GM23248 (cell line): Measurements from ENCODE around the gene MMS22L. TPM values are rescaled to one million over a fixed set of nuclear protein-coding genes. Genes with fewer than 3 reads are reported as not detected.

Experiments
- DNase-seq: peaks from one replicate; pipeline ENCODE4 v3.0.0-alpha.2; 2015
- H2AFZ ChIP-seq: fragments of 200-600 bp; sonication (generic); 2 replicates; pipeline ENCODE4 v1.6.1; 2016; ENCODE audit warnings: antibody characterized with exemption
- H3F3A ChIP-seq: fragments of 200-600 bp; sonication (generic); 2 replicates; pipeline ENCODE4 v1.6.1; 2016; ENCODE audit warnings: mild to moderate bottlenecking, antibody characterized with exemption, mixed run types; ENCODE audit not compliant: insufficient read depth
- H3K27ac ChIP-seq: fragments of 200-600 bp; sonication (generic); 2 replicates; pipeline ENCODE4 v1.5.1; 2016; ENCODE audit warnings: mild to moderate bottlenecking
- H3K27me3 ChIP-seq: fragments of 200-600 bp; sonication (generic); replicated peaks from 2 replicates; pipeline ENCODE4 v1.6.1; 2016; ENCODE audit warnings: mild to moderate bottlenecking; ENCODE audit not compliant: insufficient read depth
- H3K36me3 ChIP-seq: fragments of 200-600 bp; sonication (generic); 2 replicates; pipeline ENCODE4 v1.6.1; 2016; ENCODE audit warnings: low read depth, mild to moderate bottlenecking
- H3K4me1 ChIP-seq: fragments of 200-600 bp; sonication (generic); 2 replicates; pipeline ENCODE4 v1.6.1; 2016; ENCODE audit warnings: mild to moderate bottlenecking; ENCODE audit not compliant: insufficient read depth
- H3K4me2 ChIP-seq: fragments of 200-600 bp; sonication (generic); one replicate; pipeline ENCODE4 v1.6.1; 2016; ENCODE audit warnings: mild to moderate bottlenecking; ENCODE audit not compliant: unreplicated experiment
- H3K4me3 ChIP-seq: fragments of 200-600 bp; sonication (generic); 2 replicates; pipeline ENCODE4 v1.5.1; 2016; ENCODE audit warnings: mild to moderate bottlenecking
- H3K79me2 ChIP-seq: fragments of 200-600 bp; sonication (generic); 2 replicates; pipeline ENCODE4 v1.6.1; 2016; ENCODE audit warnings: mild to moderate bottlenecking; ENCODE audit not compliant: insufficient read depth
- H3K9ac ChIP-seq: fragments of 200-600 bp; sonication (generic); 2 replicates; pipeline ENCODE4 v1.6.1; 2016; ENCODE audit warnings: mild to moderate bottlenecking
- H3K9me2 ChIP-seq: fragments of 200-600 bp; sonication (generic); 2 replicates; pipeline ENCODE4 v1.6.1; 2016; ENCODE audit warnings: mixed run types, mild to moderate bottlenecking, moderate library complexity; ENCODE audit not compliant: insufficient read depth
- H3K9me3 ChIP-seq: fragments of 200-600 bp; sonication (generic); one replicate; pipeline ENCODE4 v1.6.1; 2017; ENCODE audit warnings: low read depth
- H4K20me1 ChIP-seq: fragments of 200-600 bp; sonication (generic); 2 replicates; pipeline ENCODE4 v1.6.0; 2016; ENCODE audit not compliant: insufficient read depth
- EZH2 ChIP-seq: fragments of 200-600 bp; sonication (generic); IDR thresholded peaks from 2 replicates; pipeline ENCODE4 v1.6.1; 2018; ENCODE audit warnings: antibody characterized with exemption, mild to moderate bottlenecking; ENCODE audit not compliant: insufficient read depth, poor library complexity, severe bottlenecking
- EZH2phosphoT487 ChIP-seq: fragments of 200-600 bp; sonication (generic); IDR thresholded peaks from 2 replicates; pipeline ENCODE4 v1.6.1; 2018; ENCODE audit warnings: antibody characterized with exemption, moderate library complexity, mild to moderate bottlenecking, low read depth; ENCODE audit not compliant: insufficient read depth
- WGBS, 2 experiments: methylation state at CpG; one replicate each; pipeline ENCODE4 v1.1.6; 2015 to 2017; ENCODE audit warnings: low lambda C conversion rate in 2 of 2, low coverage in 1 of 2; ENCODE audit errors: missing lambda C conversion rate in 2 of 2; 5-methylcytosine and 5-hydroxymethylcytosine counted together
- in situ Hi-C: fragments of 300-500 bp; cut with MboI; formaldehyde crosslinking; loops from 2 replicates; pipeline ENCODE4 v1.15.0; 2020
- polyA plus RNA-seq: library from polyadenylated mRNA; unstranded; fragments of >200 nt; fragmentation: Nextera tagmentation; extraction: Ambion mirVana; gene quantifications from 2 replicates; pipeline ENCODE4 v1.2.1, GENCODE V29; 2016
- total RNA-seq: library from RNA; depleted of rRNA; stranded (reverse); fragments of >200 nt; shearing (Covaris generic); gene quantifications from 2 replicates; pipeline ENCODE4 v1.2.3, GENCODE V29; 2014; rRNA removed

The MMS22L gene
- total RNA-seq: 12.9 and 14.8 TPM in 2 replicates
- polyA plus RNA-seq: 4.1 and 4.2 TPM in 2 replicates

GRCh38 chr6:97282726-97283617 lies at the start of gene MMS22L:
MMS22L (minus strand) TSS chr6:97283216; CDS start chr6:97282477, 739 bp downstream.
- H3K4me2 ChIP-seq: peak within 1 kb of the TSS; percentile 87
- WGBS, 2 experiments: 0 to 1% methylated on average over 64 to 65 of the region's 67 CpGs
- H3K4me1 ChIP-seq: peaks cover 5% of the 10 kb centered on the region; the same call in 1 of the 2 replicates
- H3K9me2 ChIP-seq: 0 out of 2 replicates have a peak, but pooled peaks cover 2% of the 10 kb centered on the region
- no peaks in the 10 kb centered on the region for H3K27me3 ChIP-seq
- H3K36me3 ChIP-seq: no peaks in the 10 kb centered on the region
- H3K27ac ChIP-seq: peak within 1 kb of the TSS; percentile 37
- peak within 1 kb of the TSS; percentile 99 for H2AFZ ChIP-seq
- H3K79me2 ChIP-seq: peaks cover 15% of the 10 kb centered on the region
- no peaks in the 10 kb centered on the region for H3F3A ChIP-seq
- no peaks in the 10 kb centered on the region for H3K9me3 ChIP-seq
- H3K9ac ChIP-seq: peak within 1 kb of the TSS; percentile 86
- in situ Hi-C loops: no loop called here
- H3K4me3 ChIP-seq: peak within 1 kb of the TSS; percentile 96
- no peaks in the 10 kb centered on the region for H4K20me1 ChIP-seq
- DNase-seq: peak; percentile 98
- no peak for TF ChIP-seq EZH2phosphoT487
- no peak for TF ChIP-seq EZH2

GRCh38 chr6:97322811-97323210 lies 39.8 kb upstream of the MMS22L start:
- no peaks in the 10 kb centered on the region for H3K9me2 ChIP-seq
- DNase-seq: peak; percentile 87
- H3F3A ChIP-seq: peaks cover 14% of the 10 kb centered on the region
- H3K9ac ChIP-seq: no peak overlapping the region
- TF ChIP-seq EZH2 (no peak), EZH2phosphoT487 (no peak)
- in situ Hi-C loops: no loop called here
- no peaks in the 10 kb centered on the region for H3K9me3 ChIP-seq
- H3K36me3 ChIP-seq: no peaks in the 10 kb centered on the region
- H3K79me2 ChIP-seq: no peaks in the 10 kb centered on the region
- WGBS, 2 experiments: 50 to 53% methylated on average over 1 of the region's 1 CpG
- H3K27ac ChIP-seq: 0 out of 2 replicates have a peak overlapping the region, but pooled peaks have one; percentile 22
- no peaks in the 10 kb centered on the region for H4K20me1 ChIP-seq
- peaks cover 20% of the 10 kb centered on the region for H3K4me1 ChIP-seq
- peak overlapping the region; percentile 52 for H3K4me2 ChIP-seq
- H3K27me3 ChIP-seq: no peaks in the 10 kb centered on the region
- no peak overlapping the region for H3K4me3 ChIP-seq
- peak overlapping the region; percentile 22; the same call in 1 of the 2 replicates for H2AFZ ChIP-seq

GRCh38 chr6:97322226-97322625 lies 39.2 kb upstream of the MMS22L start:
- peaks cover 14% of the 10 kb centered on the region for H3F3A ChIP-seq
- TF ChIP-seq EZH2: no peak
- TF ChIP-seq EZH2phosphoT487: no peak
- no peaks in the 10 kb centered on the region for H3K9me3 ChIP-seq
- peak overlapping the region; percentile 51 for H3K4me2 ChIP-seq
- no peaks in the 10 kb centered on the region for H3K79me2 ChIP-seq
- no peak overlapping the region for H3K4me3 ChIP-seq
- in situ Hi-C loops: no loop called here
- no peaks in the 10 kb centered on the region for H3K9me2 ChIP-seq
- H3K27me3 ChIP-seq: no peaks in the 10 kb centered on the region
- DNase-seq: peak; percentile 0
- no peaks in the 10 kb centered on the region for H4K20me1 ChIP-seq
- H3K27ac ChIP-seq: no peak overlapping the region
- H3K36me3 ChIP-seq: no peaks in the 10 kb centered on the region
- H2AFZ ChIP-seq: peak overlapping the region; percentile 1; the same call in 1 of the 2 replicates
- WGBS, 2 experiments: 50 to 57% methylated on average over 1 of the region's 1 CpG
- no peak overlapping the region for H3K9ac ChIP-seq
- peaks cover 20% of the 10 kb centered on the region for H3K4me1 ChIP-seq

- no peak for TF ChIP-seq EZH2
- no peak for TF ChIP-seq EZH2phosphoT487
- H3K79me2 ChIP-seq: no peaks in the 10 kb centered on the region
- H3K9ac ChIP-seq: no peak overlapping the region
- H3F3A ChIP-seq: no peaks in the 10 kb centered on the region
- H3K27ac ChIP-seq: no peak overlapping the region
- peaks cover 4% of the 10 kb centered on the region; the same call in 1 of the 2 replicates for H3K4me1 ChIP-seq
- no peaks in the 10 kb centered on the region; the same call in 1 of the 2 replicates for H3K9me2 ChIP-seq
- H4K20me1 ChIP-seq: no peaks in the 10 kb centered on the region
- H3K36me3 ChIP-seq: no peaks in the 10 kb centered on the region
- H3K4me2 ChIP-seq: no peak overlapping the region
- no peak overlapping the region for H3K4me3 ChIP-seq
- in situ Hi-C loops: no loop called here
- H3K9me3 ChIP-seq: no peaks in the 10 kb centered on the region
- H2AFZ ChIP-seq: no peak overlapping the region
- H3K27me3 ChIP-seq: no peaks in the 10 kb centered on the region
- DNase-seq: peak; percentile 5
Observed at GRCh38 chr6:97316978-97317377, 34.0 kb upstream of the MMS22L start.
